HG03060 (cell line): ENCODE measurements around the gene RPRD1A.
"Not testable (repeated sequence)": the region's sequence is repeated elsewhere in the genome, so short reads cannot be mapped to it uniquely, and the experiment has no call there.

Experiments used
- ATAC-seq: cut with Tn5 transposase; IDR thresholded peaks from one replicate; pipeline ENCODE4 v1.9.1; 2021; ENCODE audit warnings: low read depth, moderate number of reproducible peaks; ENCODE audit not compliant: unreplicated experiment

The RPRD1A gene

GRCh38 chr18:36035253-36035652 lies 32.1 kb downstream of the RPRD1A start:
- ATAC-seq, result no peak

DNA sequence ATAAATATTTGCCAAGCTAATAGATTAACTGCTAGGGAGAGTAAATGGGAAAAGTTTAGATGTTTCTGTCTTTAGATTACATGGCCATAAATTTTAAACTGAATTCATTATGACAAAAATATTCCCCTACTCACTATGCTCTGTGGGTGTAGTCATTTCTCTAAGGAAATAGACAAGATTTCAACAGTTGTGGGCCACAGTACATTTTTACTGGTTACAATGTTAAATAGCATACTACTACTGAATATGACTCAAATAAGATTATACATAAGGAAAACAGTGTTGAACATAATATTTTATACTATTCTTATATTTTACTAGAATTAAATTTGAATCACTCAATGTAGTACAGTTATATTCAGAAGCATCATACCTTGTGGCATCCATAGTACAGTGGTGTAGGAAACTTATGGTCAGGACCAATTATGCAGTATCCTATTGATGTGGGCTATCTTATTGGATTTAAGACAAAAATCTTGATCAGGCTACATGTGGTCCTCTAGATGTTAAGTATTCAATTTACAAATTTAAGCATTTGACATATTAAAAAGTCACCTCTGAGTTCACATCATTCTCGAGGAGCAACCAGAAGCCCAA lies 33.0 kb downstream of the RPRD1A start:
- no peak for ATAC-seq

GRCh38 chr18:36031903-36032302 lies 35.5 kb downstream of the RPRD1A start:
- no peak for ATAC-seq

- ATAC-seq, result no peak
Measured at GRCh38 chr18:36031407-36031806, 36.0 kb downstream of the RPRD1A start.

- ATAC-seq, result no peak
Measured at GRCh38 chr18:36028859-36029258, 38.5 kb downstream of the RPRD1A start.

- ATAC-seq, result no peak
Measured at GRCh38 chr18:36025025-36025424, 42.3 kb downstream of the RPRD1A start.

DNA sequence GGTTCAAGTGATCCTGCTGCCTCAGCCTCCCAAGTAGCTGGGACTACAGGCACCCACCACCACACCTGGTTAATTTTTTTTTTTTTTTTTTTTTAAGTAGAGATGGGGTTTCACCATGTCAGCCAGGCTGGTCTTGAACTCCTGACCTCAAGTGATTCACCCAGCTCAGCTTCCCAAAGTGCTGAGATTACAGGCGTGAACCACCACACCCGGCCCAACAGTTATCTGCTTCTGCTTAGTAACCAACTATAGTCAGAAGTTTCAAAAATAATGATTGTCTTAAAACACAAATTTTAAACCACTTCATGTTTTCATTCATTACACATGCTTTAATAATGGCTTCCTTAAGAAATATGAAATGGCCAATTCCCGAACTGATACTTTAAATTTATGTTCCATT lies 43.1 kb downstream of the RPRD1A start:
- not testable (repeated sequence) for ATAC-seq

DNA sequence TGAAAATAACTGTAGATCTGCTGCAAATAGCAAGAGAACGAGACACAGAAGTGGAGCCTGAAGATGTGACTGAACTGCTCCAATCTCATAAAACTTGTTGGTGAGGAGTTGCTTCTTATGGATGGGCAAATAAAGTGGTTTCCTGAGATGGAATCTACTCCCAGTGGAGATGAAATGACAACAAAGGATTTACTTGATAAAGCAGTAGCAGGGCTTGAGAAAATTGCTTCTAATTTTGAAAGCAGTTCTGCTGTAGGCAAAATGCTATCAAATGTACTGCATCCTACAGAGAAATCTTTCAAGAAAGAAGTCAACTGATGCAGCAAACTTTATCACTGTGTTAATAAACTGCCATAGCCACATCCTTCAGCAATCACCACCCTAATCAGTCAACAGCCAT lies 44.0 kb downstream of the RPRD1A start:
- no peak for ATAC-seq

- no peak for ATAC-seq
Measured at GRCh38 chr18:36020174-36020711, 47.1 kb downstream of the RPRD1A start.

DNA sequence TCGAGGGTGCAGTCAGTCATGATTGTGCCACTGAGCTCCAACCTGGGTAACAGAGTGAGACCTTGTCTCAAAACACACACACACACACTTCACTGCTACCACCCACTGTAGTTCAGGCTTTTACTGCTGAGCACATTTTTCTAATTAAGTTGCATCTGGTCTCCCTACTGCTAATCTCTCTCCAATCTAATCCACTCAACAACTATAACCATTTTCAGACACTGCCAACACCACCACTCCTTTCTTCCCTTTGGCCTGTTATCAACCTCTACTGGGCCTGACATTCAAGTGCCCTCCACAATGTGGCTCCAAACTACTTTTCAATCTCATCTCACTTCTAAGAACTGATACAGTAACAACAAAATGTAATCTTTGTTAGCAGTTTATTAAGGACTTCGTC lies 50.1 kb downstream of the RPRD1A start:
- no peak for ATAC-seq

DNA sequence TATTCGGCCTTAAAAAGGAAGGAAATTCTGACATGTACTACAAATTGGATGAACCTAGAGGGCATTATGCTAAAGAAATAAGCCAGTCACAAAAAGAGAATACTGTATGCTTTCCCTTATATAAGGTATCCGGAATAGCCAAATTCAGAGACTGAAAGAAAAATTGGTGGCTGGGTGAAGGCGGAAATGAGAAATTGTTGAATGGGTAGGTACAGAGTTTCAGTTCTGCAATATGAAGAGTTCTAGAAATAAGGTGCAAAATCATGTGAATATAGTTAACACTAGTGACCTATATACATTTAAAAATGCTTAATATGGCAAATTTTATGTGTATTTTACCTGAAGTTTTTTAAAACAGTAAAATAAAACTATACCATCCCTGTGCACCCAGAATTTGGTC lies 51.7 kb downstream of the RPRD1A start:
- ATAC-seq, result peak; percentile 79

GRCh38 chr18:36012891-36013290 lies 54.5 kb downstream of the RPRD1A start:
- no peak for ATAC-seq

DNA sequence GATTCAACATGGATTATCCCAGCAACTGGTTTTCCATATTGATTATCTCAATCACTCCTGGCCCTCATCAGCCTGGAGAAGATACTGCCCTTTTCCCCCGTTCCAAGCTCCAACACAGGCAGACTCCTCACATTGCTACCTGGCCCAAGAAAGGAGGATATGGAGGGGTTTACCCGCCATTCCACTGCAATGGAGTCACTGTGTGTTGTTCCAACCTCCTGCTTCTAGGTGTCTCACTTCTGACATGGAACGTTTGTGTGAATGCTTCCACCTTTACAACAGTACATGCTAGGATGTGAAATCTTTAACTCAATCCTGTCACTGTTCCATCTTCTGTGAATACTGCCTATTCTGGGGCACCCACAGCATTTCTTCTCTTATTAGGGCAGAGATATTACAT lies 58.1 kb downstream of the RPRD1A start:
- no peak for ATAC-seq

DNA sequence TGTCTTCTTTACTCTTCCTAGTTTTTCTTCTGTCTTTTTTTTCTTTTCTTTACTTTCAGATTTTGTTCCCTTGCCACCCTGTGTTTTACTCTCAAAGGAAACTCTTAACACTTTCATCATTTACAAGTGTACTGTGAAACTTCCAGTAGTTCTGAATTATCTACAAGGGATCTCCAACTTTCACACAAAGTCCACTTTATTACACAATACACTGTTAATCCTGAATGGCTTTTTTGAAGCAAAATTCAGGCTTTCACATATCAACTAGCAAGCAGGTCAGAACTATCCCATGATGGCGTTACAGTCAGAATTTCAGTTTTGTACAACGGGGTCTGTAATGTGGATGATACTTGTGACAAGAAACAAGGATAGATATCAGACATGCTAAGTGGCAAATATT lies 60.4 kb downstream of the RPRD1A start:
- ATAC-seq, result no peak

- ATAC-seq, result no peak
Measured at GRCh38 chr18:35999925-36000324, 67.4 kb downstream of the RPRD1A start.

DNA sequence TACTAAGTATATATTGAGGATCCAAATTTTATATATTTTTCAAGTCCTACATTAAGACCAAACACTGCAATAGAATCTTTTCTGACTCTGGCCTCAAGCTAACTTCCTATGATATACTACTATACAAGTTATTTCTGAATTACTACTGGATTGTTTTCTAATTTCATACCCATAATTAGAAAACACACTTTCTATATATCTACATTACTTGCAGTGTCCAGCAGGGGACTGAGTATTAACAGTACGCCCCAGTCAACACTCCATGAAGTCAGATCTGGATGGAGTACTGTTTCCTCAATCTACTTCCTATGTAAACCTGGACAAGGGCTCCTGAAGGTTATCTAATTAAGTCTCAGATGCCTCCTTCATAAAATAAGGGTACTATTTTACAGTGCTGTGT lies 68.4 kb downstream of the RPRD1A start:
- ATAC-seq, result no peak

DNA sequence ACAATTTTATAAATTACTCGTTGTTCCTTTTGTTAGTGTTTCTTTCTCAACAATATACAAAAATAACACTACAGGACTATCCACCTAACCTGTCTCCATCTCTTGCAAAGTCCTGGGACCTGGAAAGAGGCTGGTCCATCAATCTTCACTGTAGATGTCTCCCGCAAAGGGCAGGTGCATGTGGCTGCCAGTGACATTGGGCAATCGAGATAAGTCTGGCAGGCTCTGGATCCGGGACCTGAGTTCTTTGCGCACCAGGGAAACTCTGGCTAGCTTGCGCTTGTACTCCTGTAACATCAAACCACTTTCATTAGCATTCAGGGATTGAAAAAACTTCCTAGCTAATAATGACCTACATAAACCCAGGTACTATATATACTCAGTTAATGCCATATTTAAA lies 74.3 kb downstream of the RPRD1A start:
- no peak for ATAC-seq

- no peak for ATAC-seq
Measured at GRCh38 chr18:35991696-35992095, 75.7 kb downstream of the RPRD1A start.

DNA sequence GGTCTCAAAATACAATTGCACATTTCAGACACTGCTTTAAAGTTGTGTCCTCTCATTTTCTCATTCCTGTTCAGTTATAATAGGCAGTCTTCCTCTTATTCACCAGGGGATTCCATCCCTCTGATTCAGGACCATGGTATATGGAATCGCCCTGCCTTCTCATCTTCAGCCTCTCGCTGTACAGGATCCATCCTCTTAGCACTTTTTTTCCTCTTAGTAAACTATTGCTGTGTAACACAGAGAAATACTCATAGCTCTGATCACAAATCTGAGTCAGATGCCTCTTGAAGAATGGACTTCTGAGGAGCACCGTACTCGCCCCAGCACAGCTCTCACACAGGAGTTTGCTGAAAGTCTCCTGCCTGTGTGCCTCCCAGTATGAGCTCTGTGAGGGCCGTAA lies 83.5 kb downstream of the RPRD1A start:
- no peak for ATAC-seq

DNA sequence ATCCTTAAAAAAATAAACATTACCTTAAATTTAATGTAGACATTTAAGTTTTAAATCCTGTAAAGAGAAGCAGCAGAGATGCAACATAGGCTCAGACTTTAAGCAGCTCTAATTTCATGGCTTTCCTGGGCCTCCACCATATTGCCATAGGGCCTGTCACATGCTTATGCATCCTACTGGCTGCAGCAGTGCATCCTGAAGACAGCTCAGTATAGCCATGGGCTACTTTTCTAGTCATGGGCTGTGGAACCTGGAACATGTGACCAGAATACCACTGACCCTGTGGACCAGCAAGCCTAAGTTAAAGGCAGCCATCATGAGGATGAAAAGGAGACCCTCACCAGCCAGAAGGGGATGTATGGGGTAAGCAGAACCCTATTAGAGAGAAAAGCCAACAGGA lies 84.2 kb downstream of the RPRD1A start:
- ATAC-seq, result no peak

GRCh38 chr18:35982409-35983114 lies 84.8 kb downstream of the RPRD1A start:
- no peak for ATAC-seq

DNA sequence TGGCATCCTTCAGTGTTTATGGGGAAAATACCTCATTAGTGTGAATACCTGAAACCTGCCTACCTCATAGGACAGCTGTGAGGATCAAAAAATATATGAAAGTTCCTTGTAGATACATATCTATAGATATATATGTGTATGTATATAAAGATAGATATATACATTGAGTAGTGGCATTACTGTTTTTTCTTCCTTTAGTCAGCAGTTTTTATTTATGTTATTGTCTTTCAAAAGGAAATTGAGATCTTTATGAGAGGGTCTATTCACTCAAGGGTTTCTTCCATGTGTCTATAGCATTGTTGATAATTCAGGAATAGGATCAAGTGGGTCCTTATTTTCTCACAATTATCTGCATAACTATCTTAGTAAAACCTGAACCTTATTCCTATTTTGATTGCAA lies 88.2 kb downstream of the RPRD1A start:
- ATAC-seq, result no peak
